Measurements from ENCODE around the gene GET3.
"Not testable (repeated sequence)": the region's sequence is repeated elsewhere in the genome, so short reads cannot be mapped to it uniquely, and the experiment has no call there.

Gene GET3

GRCh38 chr19:12695997-12696365 is 41.3 kb upstream of the GET3 start:
- no peak for TF ChIP-seq CTCF (conservative IDR thresholded peaks at IDR 0.05)

GRCh38 chr19:12696366-12697335 is 40.6 kb upstream of the GET3 start, which contains the start of gene FBXW9:
Gene FBXW9 (minus strand): TSS chr19:12696631. CDS start chr19:12696581, 50 bp downstream.
- no peak for TF ChIP-seq CTCF (conservative IDR thresholded peaks at IDR 0.05)
- H3K27ac ChIP-seq: peak within 1 kb of the TSS; percentile 77

More at GRCh38 chr19:12695997-12696365, 41.3 kb upstream of the GET3 start:
- H3K27ac ChIP-seq: peak overlapping the region; percentile 77

- H3K27ac ChIP-seq: not testable (repeated sequence)
Observed at GRCh38 chr19:12697425-12697824, 39.9 kb upstream of the GET3 start.

GRCh38 chr19:12698138-12698537 is 39.2 kb upstream of the GET3 start:
- TF ChIP-seq CTCF (conservative IDR thresholded peaks at IDR 0.05): no peak
- H3K27ac ChIP-seq: no peak overlapping the region

- TF ChIP-seq CTCF (conservative IDR thresholded peaks at IDR 0.05): no peak
- H3K27ac ChIP-seq: no peak overlapping the region
Observed at GRCh38 chr19:12701596-12702282, 35.6 kb upstream of the GET3 start.

- no peak for TF ChIP-seq CTCF (conservative IDR thresholded peaks at IDR 0.05)
- H3K27ac ChIP-seq: no peak overlapping the region
Observed at GRCh38 chr19:12703046-12703445, 34.3 kb upstream of the GET3 start.

GRCh38 chr19:12705169-12705568 is 32.1 kb upstream of the GET3 start:
- no peak for TF ChIP-seq CTCF (conservative IDR thresholded peaks at IDR 0.05)
- H3K27ac ChIP-seq: no peak overlapping the region
